NCI-H748 treated with DMSO at 0.1 percent for 48 hours (cell line): ENCODE results near the gene AGAP9.
A peak's percentile ranks its signal among the peaks of the same experiment; 100 is the strongest.
"Not testable (repeated sequence)": the region's sequence is repeated elsewhere in the genome, so short reads cannot be mapped to it uniquely, and the experiment has no call there.

Experiments used
- DNase-seq: peaks from one replicate; lab custom pipeline; 2025; lab: John Stamatoyannopoulos, UW

Gene AGAP9

GRCh38 chr10:47523475-47523874, at the start of gene AGAP9:
AGAP9 (minus strand) TSS chr10:47523638; CDS start chr10:47523526, 112 bp downstream.
- DNase-seq = not testable (repeated sequence)

DNA sequence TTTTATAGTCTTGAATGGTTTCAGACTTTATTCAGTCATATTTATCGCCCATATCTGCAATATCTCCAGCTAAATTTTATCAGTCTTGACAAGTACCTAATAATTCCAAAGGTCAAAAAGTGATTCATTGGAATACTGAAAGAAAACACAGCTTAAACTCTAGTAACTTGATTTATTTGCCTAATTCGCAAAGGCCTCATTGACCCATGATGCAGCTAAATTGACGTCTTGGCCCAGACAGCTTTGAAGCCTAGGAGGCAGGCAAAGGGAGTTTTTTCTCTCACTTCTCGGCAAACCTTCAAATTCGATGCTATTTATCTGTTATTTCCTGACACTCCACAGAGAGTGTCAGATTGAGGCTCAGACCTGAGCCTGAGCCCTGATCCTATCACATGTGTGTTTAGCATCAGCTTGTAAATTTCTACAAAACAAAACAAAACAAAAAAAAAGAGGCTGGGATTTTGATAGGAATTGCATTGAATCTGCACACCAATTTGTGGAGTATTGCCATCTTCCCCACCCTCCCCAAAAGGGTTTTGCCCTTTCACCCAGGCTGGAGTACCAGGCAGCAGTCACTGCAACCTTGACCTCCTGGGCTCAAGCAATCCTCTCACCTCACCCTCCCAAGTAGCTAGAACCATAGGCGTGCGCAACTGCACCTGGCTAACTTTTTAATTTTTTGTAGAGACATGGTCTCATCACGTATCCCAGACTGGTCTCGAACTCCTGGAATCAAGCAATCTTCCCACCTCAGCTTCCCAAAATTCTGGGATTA, 47.9 kb upstream of the AGAP9 start:
- DNase-seq = not testable (repeated sequence)

- DNase-seq = not testable (repeated sequence)
These were observed 43.3 kb upstream of the AGAP9 start for GRCh38 chr10:47566757-47567156.

DNA sequence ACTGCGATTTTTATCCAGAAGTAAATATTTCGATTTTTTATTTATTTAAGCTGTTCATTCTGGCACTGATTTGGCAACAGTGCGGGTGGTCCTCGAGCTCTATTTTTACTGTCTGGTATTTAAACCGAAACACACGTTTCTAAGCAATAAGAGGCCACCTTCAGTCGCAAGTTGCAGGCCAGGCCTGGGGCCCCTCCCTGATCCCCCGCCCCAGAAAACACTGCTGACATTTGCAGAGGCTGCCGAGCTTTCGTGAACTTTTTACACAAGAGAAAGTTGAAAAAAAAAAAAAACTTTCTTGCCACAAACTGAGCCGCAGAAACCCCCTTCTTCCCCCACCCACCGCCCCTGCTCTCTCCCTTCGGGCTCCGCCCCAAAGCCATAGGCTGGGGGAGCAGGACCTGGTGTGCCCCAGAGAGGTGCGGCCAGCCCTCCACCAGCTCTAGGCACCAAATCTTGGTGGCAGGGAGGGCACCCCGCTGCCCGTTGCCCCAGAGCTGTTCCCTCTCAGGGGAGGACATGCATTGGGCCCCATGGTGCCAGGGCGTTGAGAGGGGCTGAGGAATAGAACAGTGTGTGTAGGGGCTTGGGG, 42.8 kb upstream of the AGAP9 start:
- DNase-seq = not testable (repeated sequence)

GRCh38 chr10:47565517-47565920, 42.1 kb upstream of the AGAP9 start:
- DNase-seq = not testable (repeated sequence)

DNA sequence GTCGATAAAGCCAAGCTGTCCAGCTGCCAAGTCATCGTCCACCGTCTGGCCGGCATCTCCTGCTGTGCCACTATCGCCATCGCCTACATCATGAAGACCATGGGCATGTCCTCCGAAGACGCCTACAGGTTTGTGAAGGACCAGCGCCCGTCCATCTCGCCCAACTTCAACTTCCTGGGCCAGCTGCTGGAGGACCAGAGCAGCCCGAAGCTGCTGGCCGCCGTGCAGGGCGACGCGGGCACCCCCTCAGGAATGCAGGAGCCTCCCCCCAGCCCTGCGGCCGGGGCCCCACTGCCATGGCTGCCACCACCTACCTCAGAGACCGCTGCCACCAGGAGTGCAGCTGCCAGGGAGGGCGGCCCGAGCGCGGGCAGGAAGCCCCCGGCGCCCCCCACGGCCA, 41.5 kb upstream of the AGAP9 start:
- DNase-seq = not testable (repeated sequence)

GRCh38 chr10:47564318-47564717, 40.9 kb upstream of the AGAP9 start:
- DNase-seq = not testable (repeated sequence)

DNA sequence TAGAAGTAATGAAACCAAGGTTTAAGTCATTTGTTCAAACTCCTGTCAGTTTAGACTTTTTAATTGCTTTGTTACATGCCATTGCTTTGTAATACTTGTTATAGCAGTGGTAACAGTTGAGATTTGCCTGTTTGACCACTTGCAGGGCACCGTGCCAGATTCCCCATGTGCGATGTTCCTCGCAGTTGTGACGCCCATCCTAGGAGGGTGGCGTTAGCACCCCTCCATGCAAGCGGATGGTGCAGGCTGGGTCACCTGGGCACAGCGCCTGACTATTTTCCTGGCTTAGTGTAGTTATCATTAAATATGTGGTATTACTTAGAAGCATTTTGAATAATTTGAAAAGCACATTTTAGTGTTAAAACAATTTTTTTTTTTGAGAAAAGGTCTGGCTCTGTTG, 37.0 kb upstream of the AGAP9 start:
- not testable (repeated sequence) for DNase-seq

DNA sequence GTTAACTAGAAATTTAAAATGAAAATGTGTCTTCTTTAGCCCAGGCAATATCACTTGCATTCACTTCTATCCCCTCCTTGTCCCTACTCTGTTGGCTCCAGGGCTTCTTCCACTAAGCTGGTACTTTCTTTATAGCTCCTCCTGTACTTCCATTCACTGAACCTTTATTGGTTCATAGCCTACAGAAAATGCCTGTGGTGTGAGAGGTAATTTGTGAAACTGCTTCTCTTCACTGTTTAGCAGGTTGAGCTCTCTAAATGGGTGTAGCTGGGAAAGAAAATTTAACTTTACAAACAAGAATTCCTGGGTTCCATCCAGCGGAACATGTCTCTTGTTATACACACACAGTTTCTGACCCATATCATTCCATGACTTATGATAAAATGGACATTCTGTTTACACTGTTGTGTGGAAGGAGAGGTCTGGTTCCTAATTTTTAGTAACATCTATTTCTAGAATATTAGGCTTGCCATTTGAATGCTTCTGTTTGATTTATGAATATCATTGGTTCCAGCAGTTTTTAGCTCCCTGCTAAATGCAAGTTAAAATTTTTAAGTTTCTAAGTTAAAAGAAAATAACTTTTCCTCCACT, 36.4 kb upstream of the AGAP9 start:
- not testable (repeated sequence) for DNase-seq

DNA sequence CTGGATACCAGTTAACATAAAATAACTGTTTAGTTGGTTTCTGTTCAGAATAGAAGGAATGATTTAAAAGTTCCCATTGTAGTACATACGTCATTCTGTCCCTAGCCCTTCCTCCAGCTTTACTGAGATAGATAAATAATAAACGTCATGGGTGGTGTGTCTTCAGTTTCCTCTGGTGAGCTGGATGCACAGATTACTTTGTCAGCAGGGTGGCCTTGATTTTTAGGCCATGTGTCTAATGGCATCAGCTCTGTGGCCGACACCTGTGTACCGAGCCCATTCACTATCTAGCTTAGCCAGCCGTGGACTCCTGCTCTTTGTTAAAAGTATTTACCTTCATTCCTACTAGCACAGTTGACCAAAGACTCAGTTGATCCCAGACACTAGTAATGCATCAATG, 34.7 kb upstream of the AGAP9 start:
- DNase-seq = not testable (repeated sequence)

GRCh38 chr10:47557616-47558015, 34.2 kb upstream of the AGAP9 start:
- DNase-seq = not testable (repeated sequence)

DNA sequence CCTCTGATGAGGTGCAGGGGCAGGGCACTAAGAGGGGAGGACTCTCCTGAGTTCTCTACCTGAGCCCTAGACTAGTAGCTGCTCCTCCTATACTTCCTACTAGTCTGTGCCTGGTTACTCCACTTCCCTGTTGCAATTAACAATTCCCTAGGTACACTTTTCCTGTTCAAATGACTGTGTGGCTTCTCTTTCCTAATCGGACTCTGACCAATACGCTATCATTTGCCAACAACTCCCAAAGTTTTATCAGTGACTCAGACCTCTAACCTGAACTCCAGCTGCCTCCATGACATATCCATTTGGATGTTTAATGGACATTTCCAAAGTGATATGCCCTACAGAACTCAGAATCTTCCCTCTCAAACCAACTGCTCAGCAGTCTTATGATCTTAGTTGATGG, 31.9 kb upstream of the AGAP9 start:
- not testable (repeated sequence) for DNase-seq

GRCh38 chr10:47554552-47554951, 31.1 kb upstream of the AGAP9 start:
- DNase-seq = not testable (repeated sequence)

GRCh38 chr10:47553860-47554247, 30.4 kb upstream of the AGAP9 start:
- not testable (repeated sequence) for DNase-seq

- peak; percentile 22 for DNase-seq
These were observed 29.9 kb upstream of the AGAP9 start for GRCh38 chr10:47553214-47553859.

- peak; percentile 0 for DNase-seq
These were observed 29.3 kb upstream of the AGAP9 start for GRCh38 chr10:47552719-47553118.

GRCh38 chr10:47547286-47547685, 23.8 kb upstream of the AGAP9 start:
- DNase-seq = not testable (repeated sequence)

GRCh38 chr10:47536430-47536829, 13.0 kb upstream of the AGAP9 start:
- not testable (repeated sequence) for DNase-seq

- not testable (repeated sequence) for DNase-seq
These were observed 21.1 kb downstream of the AGAP9 start for GRCh38 chr10:47502313-47502712.

- not testable (repeated sequence) for DNase-seq
These were observed 29.2 kb downstream of the AGAP9 start for GRCh38 chr10:47494226-47494625.

- not testable (repeated sequence) for DNase-seq
These were observed 31.8 kb downstream of the AGAP9 start, which contains the start of gene FAM25G for GRCh38 chr10:47491600-47491999. FAM25G (minus strand) TSS chr10:47491700; CDS start chr10:47491674, 26 bp downstream.

DNA sequence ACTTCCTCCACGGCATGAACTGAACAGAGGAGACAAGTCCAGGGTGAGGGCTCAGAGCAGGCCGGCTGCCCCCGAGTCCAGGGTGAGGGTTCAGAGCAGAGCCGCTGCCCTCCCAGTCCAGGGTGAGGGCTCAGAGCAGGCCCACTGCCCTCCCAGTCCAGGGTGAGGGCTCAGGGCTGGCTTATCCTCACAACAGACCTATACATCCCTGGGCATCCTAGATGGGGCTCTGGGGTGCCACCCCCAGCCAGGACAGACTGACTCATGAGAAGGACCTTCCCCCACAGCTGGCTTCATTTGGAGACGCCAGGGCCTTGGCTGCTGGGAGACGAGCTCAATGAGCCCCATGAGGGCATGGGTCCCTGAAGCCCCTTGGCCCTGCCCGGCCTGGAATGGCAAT, 33.8 kb downstream of the AGAP9 start:
- DNase-seq = not testable (repeated sequence)
